ENCODE results near the gene CABLES1.

The CABLES1 gene

GRCh38 chr18:23247896-23248295 lies 112.6 kb downstream of the CABLES1 start:
- Histone ChIP-seq H3K79me1 (replicated peaks; ENCODE audit: low read length, poor library complexity, severe bottlenecking) (peaks cover 2% of the 10 kb centered on the region), H3K18ac (ENCODE audit: low read depth in 1 of 2, low read length in 2 of 2) (no peak overlapping the region), H2AFZ (ENCODE audit: low read depth, low read length) (no peak overlapping the region), H2BK5ac (ENCODE audit: low read depth, low read length, poor library complexity, severe bottlenecking) (no peak overlapping the region), H2AK5ac (ENCODE audit: low read length, severe bottlenecking) (no peak overlapping the region), H3K27ac (ENCODE audit: low read length, poor library complexity, severe bottlenecking) (no peak overlapping the region), H4K91ac (ENCODE audit: low read length) (no peak overlapping the region), H2BK120ac (ENCODE audit: low read depth, low read length) (no peak overlapping the region), H3K36me3 (ENCODE audit: control insufficient read depth in 1 of 2, insufficient read depth in 2 of 2, low read depth in 1 of 2, low read length in 2 of 2) (peaks cover 48 to 54% of the 10 kb centered on the region in 2 experiments), H3K4me3 (ENCODE audit: insufficient read depth in 1 of 2, low read depth in 1 of 2, low read length in 2 of 2) (no peak overlapping the region), H3K9me3 (ENCODE audit: control insufficient read depth, low read length) (peaks cover 7% of the 10 kb centered on the region), H3K14ac (ENCODE audit: low read length in 2 of 2) (no peak overlapping the region), H3K4me1 (ENCODE audit: control insufficient read depth, insufficient read depth, low read depth, low read length) (no peaks in the 10 kb centered on the region), H3K23ac (ENCODE audit: low read length in 2 of 2) (no peak overlapping the region), H3K4ac (ENCODE audit: low read depth in 1 of 2, low read length in 2 of 2) (no peak overlapping the region), H3K9ac (ENCODE audit: low read length) (no peak overlapping the region), H4K8ac (ENCODE audit: low read length) (no peak overlapping the region), H3K4me2 (ENCODE audit: low read length, poor library complexity, severe bottlenecking) (no peak overlapping the region), H2BK15ac (ENCODE audit: low read depth, poor library complexity, severe bottlenecking) (no peak overlapping the region), H3K27me3 (ENCODE audit: control insufficient read depth in 1 of 2, insufficient read depth in 1 of 2, low read length in 2 of 2) (no peaks in the 10 kb centered on the region), H2BK12ac (ENCODE audit: low read length in 2 of 2) (no peak overlapping the region)
- no peak for DNase-seq
- WGBS = 96% methylated on average over 14 of the region's 14 CpGs

- peaks cover 2% of the 10 kb centered on the region for H3K79me1 ChIP-seq (replicated peaks; ENCODE audit: low read length, poor library complexity, severe bottlenecking)
- 97% methylated on average over 2 of the region's 2 CpGs for WGBS
- H2BK120ac ChIP-seq (ENCODE audit: low read depth, low read length) = no peak overlapping the region
- no peak overlapping the region for H3K9ac ChIP-seq (ENCODE audit: low read length)
- peaks cover 57 to 59% of the 10 kb centered on the region in 2 experiments for H3K36me3 ChIP-seq (ENCODE audit: control insufficient read depth in 1 of 2, insufficient read depth in 2 of 2, low read depth in 1 of 2, low read length in 2 of 2)
- no peaks in the 10 kb centered on the region for H3K4me1 ChIP-seq (ENCODE audit: control insufficient read depth, insufficient read depth, low read depth, low read length)
- H3K27ac ChIP-seq (ENCODE audit: low read length, poor library complexity, severe bottlenecking) = no peak overlapping the region
- H3K18ac ChIP-seq (ENCODE audit: low read depth in 1 of 2, low read length in 2 of 2) = no peak overlapping the region
- no peak overlapping the region for H3K4ac ChIP-seq (ENCODE audit: low read depth in 1 of 2, low read length in 2 of 2)
- H3K27me3 ChIP-seq (ENCODE audit: control insufficient read depth in 1 of 2, insufficient read depth in 1 of 2, low read length in 2 of 2) = no peaks in the 10 kb centered on the region
- H2AFZ ChIP-seq (ENCODE audit: low read depth, low read length) = no peak overlapping the region
- no peak overlapping the region for H3K4me3 ChIP-seq (ENCODE audit: insufficient read depth in 1 of 2, low read depth in 1 of 2, low read length in 2 of 2)
- H3K4me2 ChIP-seq (ENCODE audit: low read length, poor library complexity, severe bottlenecking) = no peak overlapping the region
- no peak overlapping the region for H2BK5ac ChIP-seq (ENCODE audit: low read depth, low read length, poor library complexity, severe bottlenecking)
- no peak overlapping the region for H2BK15ac ChIP-seq (ENCODE audit: low read depth, poor library complexity, severe bottlenecking)
- H2BK12ac ChIP-seq (ENCODE audit: low read length in 2 of 2) = no peak overlapping the region
- no peak overlapping the region for H4K91ac ChIP-seq (ENCODE audit: low read length)
- DNase-seq = no peak
- H3K14ac ChIP-seq (ENCODE audit: low read length in 2 of 2) = no peak overlapping the region
- H3K9me3 ChIP-seq (ENCODE audit: control insufficient read depth, low read length) = peaks cover 7% of the 10 kb centered on the region
- H2AK5ac ChIP-seq (ENCODE audit: low read length, severe bottlenecking) = no peak overlapping the region
- no peak overlapping the region for H3K23ac ChIP-seq (ENCODE audit: low read length in 2 of 2)
- no peak overlapping the region for H4K8ac ChIP-seq (ENCODE audit: low read length)
Observed at GRCh38 chr18:23248826-23249225, 113.5 kb downstream of the CABLES1 start.

GRCh38 chr18:23249348-23249747 lies 114.1 kb downstream of the CABLES1 start:
- H3K4ac ChIP-seq (ENCODE audit: low read depth in 1 of 2, low read length in 2 of 2) = no peak overlapping the region
- no peak overlapping the region for H3K23ac ChIP-seq (ENCODE audit: low read length in 2 of 2)
- no peak for DNase-seq
- H3K4me3 ChIP-seq (ENCODE audit: insufficient read depth in 1 of 2, low read depth in 1 of 2, low read length in 2 of 2) = no peak overlapping the region
- no peak overlapping the region for H2BK5ac ChIP-seq (ENCODE audit: low read depth, low read length, poor library complexity, severe bottlenecking)
- no peak overlapping the region for H3K14ac ChIP-seq (ENCODE audit: low read length in 2 of 2)
- no peak overlapping the region for H4K8ac ChIP-seq (ENCODE audit: low read length)
- peaks cover 7% of the 10 kb centered on the region for H3K9me3 ChIP-seq (ENCODE audit: control insufficient read depth, low read length)
- H3K4me1 ChIP-seq (ENCODE audit: control insufficient read depth, insufficient read depth, low read depth, low read length) = no peaks in the 10 kb centered on the region
- H2BK15ac ChIP-seq (ENCODE audit: low read depth, poor library complexity, severe bottlenecking) = no peak overlapping the region
- H3K27ac ChIP-seq (ENCODE audit: low read length, poor library complexity, severe bottlenecking) = no peak overlapping the region
- H3K79me1 ChIP-seq (replicated peaks; ENCODE audit: low read length, poor library complexity, severe bottlenecking) = peaks cover 2% of the 10 kb centered on the region
- WGBS = 95% methylated on average over 7 of the region's 7 CpGs
- H3K27me3 ChIP-seq (ENCODE audit: control insufficient read depth in 1 of 2, insufficient read depth in 1 of 2, low read length in 2 of 2) = no peaks in the 10 kb centered on the region
- H3K4me2 ChIP-seq (ENCODE audit: low read length, poor library complexity, severe bottlenecking) = no peak overlapping the region
- H2AK5ac ChIP-seq (ENCODE audit: low read length, severe bottlenecking) = no peak overlapping the region
- H2BK12ac ChIP-seq (ENCODE audit: low read length in 2 of 2) = no peak overlapping the region
- H4K91ac ChIP-seq (ENCODE audit: low read length) = no peak overlapping the region
- H3K18ac ChIP-seq (ENCODE audit: low read depth in 1 of 2, low read length in 2 of 2) = no peak overlapping the region
- H3K9ac ChIP-seq (ENCODE audit: low read length) = no peak overlapping the region
- H2AFZ ChIP-seq (ENCODE audit: low read depth, low read length) = no peak overlapping the region
- H3K36me3 ChIP-seq (ENCODE audit: control insufficient read depth in 1 of 2, insufficient read depth in 2 of 2, low read depth in 1 of 2, low read length in 2 of 2) = peaks cover 59 to 60% of the 10 kb centered on the region in 2 experiments
- H2BK120ac ChIP-seq (ENCODE audit: low read depth, low read length) = no peak overlapping the region

- no peak overlapping the region for H3K27ac ChIP-seq (ENCODE audit: low read length, poor library complexity, severe bottlenecking)
- no peak overlapping the region for H2BK5ac ChIP-seq (ENCODE audit: low read depth, low read length, poor library complexity, severe bottlenecking)
- peaks cover 58 to 61% of the 10 kb centered on the region in 2 experiments for H3K36me3 ChIP-seq (ENCODE audit: control insufficient read depth in 1 of 2, insufficient read depth in 2 of 2, low read depth in 1 of 2, low read length in 2 of 2)
- no peak overlapping the region for H2AK5ac ChIP-seq (ENCODE audit: low read length, severe bottlenecking)
- H4K8ac ChIP-seq (ENCODE audit: low read length) = no peak overlapping the region
- peaks cover 7% of the 10 kb centered on the region for H3K9me3 ChIP-seq (ENCODE audit: control insufficient read depth, low read length)
- peak overlapping the region in 1 of 2 experiments; percentile 6 for H3K4ac ChIP-seq (ENCODE audit: low read depth in 1 of 2, low read length in 2 of 2)
- no peak overlapping the region for H2BK12ac ChIP-seq (ENCODE audit: low read length in 2 of 2)
- no peak overlapping the region for H2AFZ ChIP-seq (ENCODE audit: low read depth, low read length)
- no peak overlapping the region for H3K14ac ChIP-seq (ENCODE audit: low read length in 2 of 2)
- no peak overlapping the region for H3K18ac ChIP-seq (ENCODE audit: low read depth in 1 of 2, low read length in 2 of 2)
- H2BK120ac ChIP-seq (ENCODE audit: low read depth, low read length) = no peak overlapping the region
- no peak for DNase-seq
- peaks cover 2% of the 10 kb centered on the region for H3K79me1 ChIP-seq (replicated peaks; ENCODE audit: low read length, poor library complexity, severe bottlenecking)
- no peak overlapping the region for H3K23ac ChIP-seq (ENCODE audit: low read length in 2 of 2)
- H3K9ac ChIP-seq (ENCODE audit: low read length) = peak overlapping the region; percentile 29
- no peaks in the 10 kb centered on the region for H3K27me3 ChIP-seq (ENCODE audit: control insufficient read depth in 1 of 2, insufficient read depth in 1 of 2, low read length in 2 of 2)
- WGBS = 96% methylated on average over 13 of the region's 13 CpGs
- no peak overlapping the region for H2BK15ac ChIP-seq (ENCODE audit: low read depth, poor library complexity, severe bottlenecking)
- no peaks in the 10 kb centered on the region for H3K4me1 ChIP-seq (ENCODE audit: control insufficient read depth, insufficient read depth, low read depth, low read length)
- H3K4me3 ChIP-seq (ENCODE audit: insufficient read depth in 1 of 2, low read depth in 1 of 2, low read length in 2 of 2) = no peak overlapping the region
- H4K91ac ChIP-seq (ENCODE audit: low read length) = no peak overlapping the region
- no peak overlapping the region for H3K4me2 ChIP-seq (ENCODE audit: low read length, poor library complexity, severe bottlenecking)
Observed at GRCh38 chr18:23250893-23251656, 115.8 kb downstream of the CABLES1 start.

Data from mesenchymal stem cell (in vitro differentiated cells and primary cell).